WERI-Rb-1 (cell line): ENCODE results near the gene TCFL5.

Experiments used
- DNase-seq: peaks from one replicate; pipeline ENCODE4 v3.0.0-alpha.2; 2020
- H3K27ac ChIP-seq: fragments of 250-450 bp; sonication (Bioruptor Pico); 2 replicates; pipeline ENCODE4 v1.5.1; 2020; ENCODE audit warnings: mild to moderate bottlenecking, moderate library complexity
- H3K27me3 ChIP-seq: fragments of 250-450 bp; sonication (Bioruptor Pico); 2 replicates; pipeline ENCODE4 v1.5.1; 2021; ENCODE audit warnings: mild to moderate bottlenecking, low read depth, moderate library complexity; ENCODE audit not compliant: insufficient read depth, severe bottlenecking
- H3K36me3 ChIP-seq: fragments of 250-450 bp; sonication (Bioruptor Pico); 2 replicates; pipeline ENCODE4 v1.5.1; 2020; ENCODE audit warnings: mild to moderate bottlenecking, moderate library complexity
- H3K4me3 ChIP-seq: 2 replicates; pipeline ENCODE4 v1.5.1; 2011; ENCODE audit warnings: low read depth, mild to moderate bottlenecking, control low read depth, low read length
- H3K9me3 ChIP-seq: fragments of 250-450 bp; sonication (Bioruptor Pico); 2 replicates; pipeline ENCODE4 v1.5.1; 2021; ENCODE audit warnings: mild to moderate bottlenecking, moderate library complexity; ENCODE audit not compliant: severe bottlenecking
- TF ChIP-seq, protein P1 (sequence below): IDR thresholded peaks from 2 replicates; pipeline ENCODE4 v1.5.1; 2011; ENCODE audit warnings: low read depth, mild to moderate bottlenecking, control low read depth, inconsistent platforms, low read length

The TCFL5 gene

DNA sequence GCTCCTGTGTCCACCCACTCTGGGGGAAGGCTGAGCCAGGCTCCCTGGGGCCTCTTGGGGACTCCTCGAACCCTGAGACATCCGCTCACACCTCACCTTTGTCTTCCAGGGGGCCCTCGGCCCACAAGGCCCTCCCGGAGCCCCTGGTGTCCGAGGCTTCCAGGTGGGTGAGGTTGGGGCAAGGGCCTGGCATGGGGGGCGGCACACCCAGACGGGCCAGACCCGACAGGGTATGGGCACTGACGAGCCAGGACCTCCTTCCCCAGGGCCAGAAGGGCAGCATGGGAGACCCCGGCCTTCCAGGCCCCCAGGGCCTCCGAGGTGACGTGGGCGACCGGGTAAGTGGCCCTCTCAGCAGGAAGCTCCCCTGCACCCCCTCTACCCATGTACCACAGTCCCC lies 31.4 kb downstream of the TCFL5 start:
- Histone ChIP-seq H3K27me3 (no peaks in the 10 kb centered on the region), H3K36me3 (no peaks in the 10 kb centered on the region), H3K27ac (no peak overlapping the region)

DNA sequence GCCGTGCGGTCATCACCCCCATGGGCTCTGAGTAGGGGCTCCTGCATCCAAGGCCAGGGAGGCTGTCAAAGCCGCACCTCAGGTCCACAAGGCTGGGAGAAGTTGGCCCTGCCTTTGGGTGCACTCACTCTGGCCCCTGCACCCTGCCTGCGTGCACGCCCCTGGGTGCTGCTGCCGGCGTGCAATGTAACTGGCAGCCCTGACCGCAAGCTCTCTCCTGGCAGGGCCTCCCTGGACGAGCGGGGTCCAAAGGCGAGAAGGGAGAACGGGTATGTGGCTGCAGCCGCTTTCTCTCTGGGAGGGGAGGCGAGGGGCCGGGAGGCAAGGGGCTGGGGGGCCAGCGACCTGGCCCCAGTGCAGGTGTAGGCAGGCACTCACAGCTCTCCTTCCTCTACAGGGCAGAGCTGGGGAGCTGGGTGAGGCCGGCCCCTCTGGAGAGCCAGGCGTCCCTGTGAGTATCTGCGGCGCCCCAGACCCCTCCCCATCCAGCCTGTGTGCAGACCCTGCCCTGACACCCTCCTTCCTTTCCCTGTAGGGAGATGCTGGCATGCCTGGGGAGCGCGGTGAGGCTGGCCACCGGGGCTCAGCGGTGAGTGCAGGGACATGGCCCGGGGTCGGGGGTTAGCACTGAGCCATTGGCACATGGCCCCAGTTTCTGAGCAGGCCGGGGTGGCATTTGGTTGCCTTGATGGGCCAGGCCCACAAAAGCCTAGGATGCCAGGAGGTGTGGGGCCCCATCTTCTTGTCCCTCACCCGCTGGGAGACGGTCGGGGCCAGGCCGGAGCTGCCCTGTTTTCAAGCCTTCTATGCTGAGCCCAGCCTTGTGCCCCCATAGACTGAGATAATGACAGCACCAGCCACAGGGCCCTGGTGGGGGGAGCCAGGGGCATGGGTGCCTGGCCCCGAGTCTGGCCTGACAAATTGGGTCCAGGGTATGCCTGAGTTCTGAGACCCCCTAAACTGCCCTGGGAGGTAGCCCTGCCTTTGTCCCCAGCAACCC lies 32.1 kb downstream of the TCFL5 start:
- Histone ChIP-seq H3K9me3 (no peaks in the 10 kb centered on the region), H3K27me3 (no peaks in the 10 kb centered on the region), H3K27ac (no peak overlapping the region), H3K4me3 (no peak overlapping the region), H3K36me3 (no peaks in the 10 kb centered on the region)
- no peak for DNase-seq
- TF ChIP-seq, protein P1, sequence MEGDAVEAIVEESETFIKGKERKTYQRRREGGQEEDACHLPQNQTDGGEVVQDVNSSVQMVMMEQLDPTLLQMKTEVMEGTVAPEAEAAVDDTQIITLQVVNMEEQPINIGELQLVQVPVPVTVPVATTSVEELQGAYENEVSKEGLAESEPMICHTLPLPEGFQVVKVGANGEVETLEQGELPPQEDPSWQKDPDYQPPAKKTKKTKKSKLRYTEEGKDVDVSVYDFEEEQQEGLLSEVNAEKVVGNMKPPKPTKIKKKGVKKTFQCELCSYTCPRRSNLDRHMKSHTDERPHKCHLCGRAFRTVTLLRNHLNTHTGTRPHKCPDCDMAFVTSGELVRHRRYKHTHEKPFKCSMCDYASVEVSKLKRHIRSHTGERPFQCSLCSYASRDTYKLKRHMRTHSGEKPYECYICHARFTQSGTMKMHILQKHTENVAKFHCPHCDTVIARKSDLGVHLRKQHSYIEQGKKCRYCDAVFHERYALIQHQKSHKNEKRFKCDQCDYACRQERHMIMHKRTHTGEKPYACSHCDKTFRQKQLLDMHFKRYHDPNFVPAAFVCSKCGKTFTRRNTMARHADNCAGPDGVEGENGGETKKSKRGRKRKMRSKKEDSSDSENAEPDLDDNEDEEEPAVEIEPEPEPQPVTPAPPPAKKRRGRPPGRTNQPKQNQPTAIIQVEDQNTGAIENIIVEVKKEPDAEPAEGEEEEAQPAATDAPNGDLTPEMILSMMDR: no peak

More for the DNA sequence above, 31.4 kb downstream of the TCFL5 start:
- Histone ChIP-seq H3K9me3 (no peaks in the 10 kb centered on the region), H3K4me3 (no peak overlapping the region)
- no peak for DNase-seq
- TF ChIP-seq, protein P1: no peak

DNA sequence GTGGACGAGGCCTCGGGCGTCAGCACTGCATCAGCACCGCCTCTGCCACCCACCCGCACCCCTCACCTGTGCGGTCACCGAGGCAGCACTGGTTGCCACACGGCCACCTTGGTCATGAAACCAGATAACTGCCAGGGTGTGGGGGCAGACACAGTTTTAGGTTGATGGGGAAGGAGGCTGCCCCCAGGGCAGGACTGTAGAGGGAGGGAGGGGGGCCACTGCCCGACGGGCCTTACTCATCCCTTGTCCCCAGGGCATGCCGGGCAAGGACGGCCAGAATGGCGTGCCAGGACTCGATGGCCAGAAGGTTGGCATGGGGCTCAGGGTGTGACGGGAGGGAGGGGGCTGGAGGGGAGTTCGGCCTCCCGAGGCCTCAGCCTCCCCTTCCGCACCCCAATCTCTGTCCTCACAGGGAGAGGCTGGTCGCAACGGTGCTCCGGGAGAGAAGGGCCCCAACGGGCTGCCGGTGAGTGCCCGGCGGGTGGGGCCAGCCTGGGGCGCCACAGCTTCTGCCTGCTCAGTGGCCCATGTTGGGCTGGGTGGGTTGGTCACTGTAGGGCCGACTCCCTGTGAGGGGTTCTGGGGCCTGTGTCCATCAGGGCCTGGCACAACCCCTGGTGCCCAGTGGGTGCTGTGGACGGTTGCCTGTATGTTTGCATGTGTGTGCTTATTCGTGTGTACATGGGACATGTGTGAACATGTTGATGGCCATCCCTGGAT lies 33.0 kb downstream of the TCFL5 start:
- Histone ChIP-seq H3K36me3 (no peaks in the 10 kb centered on the region), H3K27me3 (no peaks in the 10 kb centered on the region), H3K4me3 (no peak overlapping the region), H3K27ac (no peak overlapping the region), H3K9me3 (no peaks in the 10 kb centered on the region)
- TF ChIP-seq, protein P1: no peak
- DNase-seq: no peak

DNA sequence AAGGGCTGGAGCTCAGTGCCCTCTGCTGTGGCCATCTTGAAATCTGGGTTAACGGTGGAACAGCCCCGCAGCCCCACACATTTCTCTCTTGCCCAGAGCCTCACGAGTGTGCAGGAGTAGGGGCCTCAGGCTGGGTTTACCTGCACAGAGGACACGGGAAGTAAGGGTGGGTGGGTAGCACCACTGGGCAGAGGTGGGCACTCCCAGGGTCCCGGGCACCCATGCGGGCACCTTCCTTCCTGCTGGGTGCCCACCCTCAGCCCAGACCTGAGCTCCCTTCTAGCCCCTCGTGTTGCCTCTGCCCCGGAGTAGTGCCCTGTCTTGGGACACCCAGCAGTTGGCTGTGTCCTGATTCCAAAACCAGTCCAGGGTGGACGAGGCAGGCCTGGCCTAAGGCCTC lies 33.6 kb downstream of the TCFL5 start:
- H3K4me3 ChIP-seq: no peak overlapping the region
- no peaks in the 10 kb centered on the region for H3K9me3 ChIP-seq
- H3K27ac ChIP-seq: no peak overlapping the region
- TF ChIP-seq, protein P1: no peak
- H3K27me3 ChIP-seq: no peaks in the 10 kb centered on the region
- no peak for DNase-seq
- no peaks in the 10 kb centered on the region for H3K36me3 ChIP-seq

DNA sequence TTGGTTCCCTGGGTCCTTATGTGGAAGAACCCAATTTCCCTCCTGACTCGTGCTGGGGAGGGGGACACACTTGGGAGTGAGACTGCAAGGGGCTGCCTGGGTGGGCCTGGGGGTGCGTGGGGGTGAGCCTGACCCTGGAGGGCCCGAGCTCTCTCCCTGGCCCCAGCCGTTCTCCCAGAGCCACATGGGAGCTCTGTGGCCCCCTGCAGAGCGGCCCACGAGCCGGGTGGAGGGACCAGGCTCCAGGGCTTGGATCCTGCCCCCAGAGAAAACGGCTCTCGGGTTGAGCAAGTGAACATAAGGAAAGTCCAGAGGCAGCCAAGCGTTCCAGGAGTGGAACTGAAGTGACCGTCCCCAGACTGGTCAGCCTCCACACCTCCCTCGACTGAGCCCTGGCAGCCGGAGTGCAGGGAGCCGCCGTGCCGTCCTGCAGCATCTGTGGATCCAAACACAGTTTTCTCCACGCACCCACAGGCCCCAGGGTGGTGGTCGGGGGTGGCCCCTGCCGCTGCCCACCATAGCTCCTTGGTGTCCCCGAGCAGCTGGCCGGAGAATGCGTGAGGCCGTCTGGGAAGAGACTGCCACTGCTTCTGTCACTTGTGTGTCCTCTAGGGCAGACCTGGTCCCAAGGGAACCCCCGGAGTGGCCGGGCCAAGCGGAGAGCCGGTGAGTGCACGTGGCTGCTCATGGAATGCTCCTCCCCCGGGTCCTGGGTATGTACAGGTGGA lies 34.1 kb downstream of the TCFL5 start:
- Histone ChIP-seq H3K27me3 (no peaks in the 10 kb centered on the region), H3K36me3 (no peaks in the 10 kb centered on the region), H3K4me3 (no peak overlapping the region), H3K27ac (no peak overlapping the region), H3K9me3 (no peaks in the 10 kb centered on the region)
- no peak for DNase-seq
- TF ChIP-seq, protein P1: no peak
